HEK293 (cell line): ENCODE measurements around the gene RIPPLY2.

ENCODE experiments used
- YY1 ChIP-seq: fragments of 450-650 bp; formaldehyde crosslinking; IDR thresholded peaks from 2 replicates; pipeline ENCODE4 v1.5.1; 2018; ENCODE audit warnings: missing biosample characterization, missing genetic modification characterization
- ZBTB8A ChIP-seq: fragments of 450-650 bp; formaldehyde crosslinking; IDR thresholded peaks from 2 replicates; pipeline ENCODE4 v1.5.1; 2016; ENCODE audit warnings: missing biosample characterization, missing genetic modification characterization
- ZNF664 ChIP-seq: fragments of 450-650 bp; formaldehyde crosslinking; IDR thresholded peaks from 2 replicates; pipeline ENCODE4 v1.5.1; 2016; ENCODE audit warnings: missing biosample characterization, missing genetic modification characterization
- TF ChIP-seq, protein P1 (sequence below): fragments of 450-650 bp; formaldehyde crosslinking; IDR thresholded peaks from 2 replicates; pipeline ENCODE4 v1.5.1; 2016; ENCODE audit warnings: missing biosample characterization, missing genetic modification characterization
- TF ChIP-seq, protein P2 (sequence below): fragments of 450-650 bp; formaldehyde crosslinking; IDR thresholded peaks from 2 replicates; pipeline ENCODE4 v1.5.1; 2016; ENCODE audit warnings: missing biosample characterization, missing genetic modification characterization
- TF ChIP-seq, protein P3 (sequence below): fragments of 450-650 bp; formaldehyde crosslinking; IDR thresholded peaks from 2 replicates; pipeline ENCODE4 v1.5.1; 2016; ENCODE audit warnings: missing biosample characterization, missing genetic modification characterization
- TF ChIP-seq, protein P4 (sequence below): fragments of 450-650 bp; formaldehyde crosslinking; IDR thresholded peaks from 2 replicates; pipeline ENCODE4 v1.5.1; 2017; ENCODE audit warnings: missing biosample characterization, missing genetic modification characterization

DNA sequence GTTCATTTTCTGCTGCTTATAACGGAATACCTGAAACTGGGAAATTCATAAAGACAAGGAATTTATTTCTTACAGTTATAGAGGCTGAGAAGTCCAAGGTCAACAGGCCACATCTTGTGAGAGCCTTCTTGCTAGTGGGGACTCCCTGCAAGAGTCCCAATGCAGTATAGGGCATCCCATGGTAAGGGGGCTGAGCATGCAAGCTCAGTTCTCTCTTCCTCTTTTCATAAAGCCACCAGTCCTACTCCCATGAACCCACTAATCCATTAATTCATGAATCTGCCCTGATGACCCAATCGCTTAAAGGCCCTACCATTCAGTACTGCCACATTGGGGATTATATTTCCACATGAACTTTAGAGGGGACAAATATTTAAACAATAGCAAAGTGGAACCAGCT, 32.8 kb downstream of the RIPPLY2 start:
- TF ChIP-seq, protein P1, sequence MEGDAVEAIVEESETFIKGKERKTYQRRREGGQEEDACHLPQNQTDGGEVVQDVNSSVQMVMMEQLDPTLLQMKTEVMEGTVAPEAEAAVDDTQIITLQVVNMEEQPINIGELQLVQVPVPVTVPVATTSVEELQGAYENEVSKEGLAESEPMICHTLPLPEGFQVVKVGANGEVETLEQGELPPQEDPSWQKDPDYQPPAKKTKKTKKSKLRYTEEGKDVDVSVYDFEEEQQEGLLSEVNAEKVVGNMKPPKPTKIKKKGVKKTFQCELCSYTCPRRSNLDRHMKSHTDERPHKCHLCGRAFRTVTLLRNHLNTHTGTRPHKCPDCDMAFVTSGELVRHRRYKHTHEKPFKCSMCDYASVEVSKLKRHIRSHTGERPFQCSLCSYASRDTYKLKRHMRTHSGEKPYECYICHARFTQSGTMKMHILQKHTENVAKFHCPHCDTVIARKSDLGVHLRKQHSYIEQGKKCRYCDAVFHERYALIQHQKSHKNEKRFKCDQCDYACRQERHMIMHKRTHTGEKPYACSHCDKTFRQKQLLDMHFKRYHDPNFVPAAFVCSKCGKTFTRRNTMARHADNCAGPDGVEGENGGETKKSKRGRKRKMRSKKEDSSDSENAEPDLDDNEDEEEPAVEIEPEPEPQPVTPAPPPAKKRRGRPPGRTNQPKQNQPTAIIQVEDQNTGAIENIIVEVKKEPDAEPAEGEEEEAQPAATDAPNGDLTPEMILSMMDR (tag by site-specific recombination) = no peak
- no peak for TF ChIP-seq YY1
- TF ChIP-seq ZNF664 (tag by site-specific recombination) = no peak
- TF ChIP-seq ZBTB8A = no peak
- TF ChIP-seq, protein P2, sequence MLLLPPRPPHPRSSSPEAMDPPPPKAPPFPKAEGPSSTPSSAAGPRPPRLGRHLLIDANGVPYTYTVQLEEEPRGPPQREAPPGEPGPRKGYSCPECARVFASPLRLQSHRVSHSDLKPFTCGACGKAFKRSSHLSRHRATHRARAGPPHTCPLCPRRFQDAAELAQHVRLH (tag by site-specific recombination) = no peak
- TF ChIP-seq, protein P3, sequence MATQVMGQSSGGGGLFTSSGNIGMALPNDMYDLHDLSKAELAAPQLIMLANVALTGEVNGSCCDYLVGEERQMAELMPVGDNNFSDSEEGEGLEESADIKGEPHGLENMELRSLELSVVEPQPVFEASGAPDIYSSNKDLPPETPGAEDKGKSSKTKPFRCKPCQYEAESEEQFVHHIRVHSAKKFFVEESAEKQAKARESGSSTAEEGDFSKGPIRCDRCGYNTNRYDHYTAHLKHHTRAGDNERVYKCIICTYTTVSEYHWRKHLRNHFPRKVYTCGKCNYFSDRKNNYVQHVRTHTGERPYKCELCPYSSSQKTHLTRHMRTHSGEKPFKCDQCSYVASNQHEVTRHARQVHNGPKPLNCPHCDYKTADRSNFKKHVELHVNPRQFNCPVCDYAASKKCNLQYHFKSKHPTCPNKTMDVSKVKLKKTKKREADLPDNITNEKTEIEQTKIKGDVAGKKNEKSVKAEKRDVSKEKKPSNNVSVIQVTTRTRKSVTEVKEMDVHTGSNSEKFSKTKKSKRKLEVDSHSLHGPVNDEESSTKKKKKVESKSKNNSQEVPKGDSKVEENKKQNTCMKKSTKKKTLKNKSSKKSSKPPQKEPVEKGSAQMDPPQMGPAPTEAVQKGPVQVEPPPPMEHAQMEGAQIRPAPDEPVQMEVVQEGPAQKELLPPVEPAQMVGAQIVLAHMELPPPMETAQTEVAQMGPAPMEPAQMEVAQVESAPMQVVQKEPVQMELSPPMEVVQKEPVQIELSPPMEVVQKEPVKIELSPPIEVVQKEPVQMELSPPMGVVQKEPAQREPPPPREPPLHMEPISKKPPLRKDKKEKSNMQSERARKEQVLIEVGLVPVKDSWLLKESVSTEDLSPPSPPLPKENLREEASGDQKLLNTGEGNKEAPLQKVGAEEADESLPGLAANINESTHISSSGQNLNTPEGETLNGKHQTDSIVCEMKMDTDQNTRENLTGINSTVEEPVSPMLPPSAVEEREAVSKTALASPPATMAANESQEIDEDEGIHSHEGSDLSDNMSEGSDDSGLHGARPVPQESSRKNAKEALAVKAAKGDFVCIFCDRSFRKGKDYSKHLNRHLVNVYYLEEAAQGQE = no peak
- TF ChIP-seq, protein P4, sequence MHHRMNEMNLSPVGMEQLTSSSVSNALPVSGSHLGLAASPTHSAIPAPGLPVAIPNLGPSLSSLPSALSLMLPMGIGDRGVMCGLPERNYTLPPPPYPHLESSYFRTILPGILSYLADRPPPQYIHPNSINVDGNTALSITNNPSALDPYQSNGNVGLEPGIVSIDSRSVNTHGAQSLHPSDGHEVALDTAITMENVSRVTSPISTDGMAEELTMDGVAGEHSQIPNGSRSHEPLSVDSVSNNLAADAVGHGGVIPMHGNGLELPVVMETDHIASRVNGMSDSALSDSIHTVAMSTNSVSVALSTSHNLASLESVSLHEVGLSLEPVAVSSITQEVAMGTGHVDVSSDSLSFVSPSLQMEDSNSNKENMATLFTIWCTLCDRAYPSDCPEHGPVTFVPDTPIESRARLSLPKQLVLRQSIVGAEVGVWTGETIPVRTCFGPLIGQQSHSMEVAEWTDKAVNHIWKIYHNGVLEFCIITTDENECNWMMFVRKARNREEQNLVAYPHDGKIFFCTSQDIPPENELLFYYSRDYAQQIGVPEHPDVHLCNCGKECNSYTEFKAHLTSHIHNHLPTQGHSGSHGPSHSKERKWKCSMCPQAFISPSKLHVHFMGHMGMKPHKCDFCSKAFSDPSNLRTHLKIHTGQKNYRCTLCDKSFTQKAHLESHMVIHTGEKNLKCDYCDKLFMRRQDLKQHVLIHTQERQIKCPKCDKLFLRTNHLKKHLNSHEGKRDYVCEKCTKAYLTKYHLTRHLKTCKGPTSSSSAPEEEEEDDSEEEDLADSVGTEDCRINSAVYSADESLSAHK = no peak
